ENCODE results near the gene EXO5. TPM values are rescaled to one million over a fixed set of nuclear protein-coding genes. Genes with fewer than 3 reads are reported as not detected.

EXO5 gene
- total and polyA plus RNA-seq, 2 of the 13 experiments (the other 11 are each of a cell fraction or from before 2014, with no cell fraction given), result 9.9 to 20.5 TPM

DNA sequence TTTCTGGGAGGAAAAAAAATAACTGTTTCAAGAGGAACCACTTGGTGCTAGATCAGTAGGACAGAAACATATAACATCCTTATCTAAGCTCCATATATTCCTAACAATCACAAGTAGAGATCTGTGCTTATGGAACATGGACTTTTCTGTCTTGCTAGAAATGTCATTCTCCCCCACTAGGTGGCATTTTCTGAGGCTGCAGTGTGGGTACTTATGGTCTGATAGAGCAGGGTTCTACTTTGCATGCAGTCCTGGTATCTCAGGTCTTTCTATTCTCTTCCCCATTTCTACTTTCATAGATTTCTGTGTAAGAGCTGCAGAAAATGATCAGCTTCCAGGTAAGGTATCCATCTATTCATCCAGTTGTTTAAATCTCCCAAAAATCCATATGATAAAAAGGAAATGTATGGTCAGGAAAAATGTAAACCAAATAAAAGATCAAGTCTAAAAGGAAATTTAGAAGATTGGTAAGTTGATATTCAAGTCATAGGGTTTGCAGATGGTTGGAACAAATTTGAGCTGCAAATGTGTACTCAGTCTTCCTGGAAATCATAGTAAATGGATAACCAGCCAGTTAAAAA lies 24.4 kb downstream of the EXO5 start (continued):
- TF ChIP-seq PLRG1 (conservative IDR thresholded peaks at IDR 0.05) (no peak), ZNF841 (CRISPR knock-in tag; IDR thresholded peaks at IDR 0.05; ENCODE audit: borderline replicate concordance) (no peak), BCL6 (CRISPR knock-in tag; IDR thresholded peaks at IDR 0.05) (0 out of 2 replicates have a peak, but pooled peaks have one; percentile 12), SIN3A (IDR thresholded peaks at IDR 0.05; ENCODE audit: borderline replicate concordance, low read depth, low read length) (0 out of 2 replicates have a peak, but pooled peaks have one; percentile 45), RXRB (CRISPR knock-in tag; IDR thresholded peaks at IDR 0.05; ENCODE audit: borderline replicate concordance) (peak; percentile 57; the same call in 1 of the 2 replicates), GATAD1 (CRISPR knock-in tag; IDR thresholded peaks at IDR 0.05) (0 out of 2 replicates have a peak, but pooled peaks have one; percentile 36), TGIF2 (CRISPR knock-in tag; IDR thresholded peaks at IDR 0.05) (peak; percentile 30; the same call in 1 of the 2 replicates), RCOR2 (CRISPR knock-in tag; IDR thresholded peaks at IDR 0.05) (0 out of 2 replicates have a peak, but pooled peaks have one; percentile 36), ZSCAN31 (CRISPR knock-in tag; IDR thresholded peaks at IDR 0.05; ENCODE audit: low read depth) (no peak), PPARG (CRISPR knock-in tag; conservative IDR thresholded peaks at IDR 0.05) (0 out of 2 replicates have a peak, but pooled peaks have one; percentile 41), ZNF205 (CRISPR knock-in tag; IDR thresholded peaks at IDR 0.05) (0 out of 2 replicates have a peak, but pooled peaks have one; percentile 29), ZNF772 (CRISPR knock-in tag; IDR thresholded peaks at IDR 0.05) (no peak), CBX2 (IDR thresholded peaks at IDR 0.05; ENCODE audit: low read depth, low read length) (no peak), CBX2 (CRISPR knock-in tag; IDR thresholded peaks at IDR 0.05; ENCODE audit: low read depth) (no peak), ONECUT2 (CRISPR knock-in tag; IDR thresholded peaks at IDR 0.05) (no peak), TEAD3 (CRISPR knock-in tag; optimal IDR thresholded peaks at IDR 0.05; ENCODE audit: borderline replicate concordance) (peak; percentile 52), PCBP1 (IDR thresholded peaks at IDR 0.05; ENCODE audit: borderline replicate concordance, low read depth, low read length) (no peak), FOXJ3 (CRISPR knock-in tag; IDR thresholded peaks at IDR 0.05; ENCODE audit: borderline replicate concordance) (no peak), ZFP1 (CRISPR knock-in tag; IDR thresholded peaks at IDR 0.05) (no peak), MTF1 (CRISPR knock-in tag; IDR thresholded peaks at IDR 0.05) (no peak), ZMYM3 (CRISPR knock-in tag; IDR thresholded peaks at IDR 0.05) (peak; percentile 20; the same call in 1 of the 2 replicates), SMYD3 (CRISPR knock-in tag; IDR thresholded peaks at IDR 0.05) (no peak)
- TF ChIP-seq, protein P1, sequence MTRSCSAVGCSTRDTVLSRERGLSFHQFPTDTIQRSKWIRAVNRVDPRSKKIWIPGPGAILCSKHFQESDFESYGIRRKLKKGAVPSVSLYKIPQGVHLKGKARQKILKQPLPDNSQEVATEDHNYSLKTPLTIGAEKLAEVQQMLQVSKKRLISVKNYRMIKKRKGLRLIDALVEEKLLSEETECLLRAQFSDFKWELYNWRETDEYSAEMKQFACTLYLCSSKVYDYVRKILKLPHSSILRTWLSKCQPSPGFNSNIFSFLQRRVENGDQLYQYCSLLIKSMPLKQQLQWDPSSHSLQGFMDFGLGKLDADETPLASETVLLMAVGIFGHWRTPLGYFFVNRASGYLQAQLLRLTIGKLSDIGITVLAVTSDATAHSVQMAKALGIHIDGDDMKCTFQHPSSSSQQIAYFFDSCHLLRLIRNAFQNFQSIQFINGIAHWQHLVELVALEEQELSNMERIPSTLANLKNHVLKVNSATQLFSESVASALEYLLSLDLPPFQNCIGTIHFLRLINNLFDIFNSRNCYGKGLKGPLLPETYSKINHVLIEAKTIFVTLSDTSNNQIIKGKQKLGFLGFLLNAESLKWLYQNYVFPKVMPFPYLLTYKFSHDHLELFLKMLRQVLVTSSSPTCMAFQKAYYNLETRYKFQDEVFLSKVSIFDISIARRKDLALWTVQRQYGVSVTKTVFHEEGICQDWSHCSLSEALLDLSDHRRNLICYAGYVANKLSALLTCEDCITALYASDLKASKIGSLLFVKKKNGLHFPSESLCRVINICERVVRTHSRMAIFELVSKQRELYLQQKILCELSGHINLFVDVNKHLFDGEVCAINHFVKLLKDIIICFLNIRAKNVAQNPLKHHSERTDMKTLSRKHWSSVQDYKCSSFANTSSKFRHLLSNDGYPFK (CRISPR knock-in tag; IDR thresholded peaks at IDR 0.05; ENCODE audit: borderline replicate concordance), result no peak
- TF ChIP-seq, protein P2, sequence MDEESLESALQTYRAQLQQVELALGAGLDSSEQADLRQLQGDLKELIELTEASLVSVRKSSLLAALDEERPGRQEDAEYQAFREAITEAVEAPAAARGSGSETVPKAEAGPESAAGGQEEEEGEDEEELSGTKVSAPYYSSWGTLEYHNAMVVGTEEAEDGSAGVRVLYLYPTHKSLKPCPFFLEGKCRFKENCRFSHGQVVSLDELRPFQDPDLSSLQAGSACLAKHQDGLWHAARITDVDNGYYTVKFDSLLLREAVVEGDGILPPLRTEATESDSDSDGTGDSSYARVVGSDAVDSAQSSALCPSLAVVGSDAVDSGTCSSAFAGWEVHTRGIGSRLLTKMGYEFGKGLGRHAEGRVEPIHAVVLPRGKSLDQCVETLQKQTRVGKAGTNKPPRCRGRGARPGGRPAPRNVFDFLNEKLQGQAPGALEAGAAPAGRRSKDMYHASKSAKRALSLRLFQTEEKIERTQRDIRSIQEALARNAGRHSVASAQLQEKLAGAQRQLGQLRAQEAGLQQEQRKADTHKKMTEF (CRISPR knock-in tag; IDR thresholded peaks at IDR 0.05), result peak; percentile 44; the same call in 1 of the 2 replicates
- TF ChIP-seq, protein P3, sequence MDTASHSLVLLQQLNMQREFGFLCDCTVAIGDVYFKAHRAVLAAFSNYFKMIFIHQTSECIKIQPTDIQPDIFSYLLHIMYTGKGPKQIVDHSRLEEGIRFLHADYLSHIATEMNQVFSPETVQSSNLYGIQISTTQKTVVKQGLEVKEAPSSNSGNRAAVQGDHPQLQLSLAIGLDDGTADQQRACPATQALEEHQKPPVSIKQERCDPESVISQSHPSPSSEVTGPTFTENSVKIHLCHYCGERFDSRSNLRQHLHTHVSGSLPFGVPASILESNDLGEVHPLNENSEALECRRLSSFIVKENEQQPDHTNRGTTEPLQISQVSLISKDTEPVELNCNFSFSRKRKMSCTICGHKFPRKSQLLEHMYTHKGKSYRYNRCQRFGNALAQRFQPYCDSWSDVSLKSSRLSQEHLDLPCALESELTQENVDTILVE (CRISPR knock-in tag; IDR thresholded peaks at IDR 0.05), result 0 out of 2 replicates have a peak, but pooled peaks have one; percentile 21
- TF ChIP-seq, protein P4, sequence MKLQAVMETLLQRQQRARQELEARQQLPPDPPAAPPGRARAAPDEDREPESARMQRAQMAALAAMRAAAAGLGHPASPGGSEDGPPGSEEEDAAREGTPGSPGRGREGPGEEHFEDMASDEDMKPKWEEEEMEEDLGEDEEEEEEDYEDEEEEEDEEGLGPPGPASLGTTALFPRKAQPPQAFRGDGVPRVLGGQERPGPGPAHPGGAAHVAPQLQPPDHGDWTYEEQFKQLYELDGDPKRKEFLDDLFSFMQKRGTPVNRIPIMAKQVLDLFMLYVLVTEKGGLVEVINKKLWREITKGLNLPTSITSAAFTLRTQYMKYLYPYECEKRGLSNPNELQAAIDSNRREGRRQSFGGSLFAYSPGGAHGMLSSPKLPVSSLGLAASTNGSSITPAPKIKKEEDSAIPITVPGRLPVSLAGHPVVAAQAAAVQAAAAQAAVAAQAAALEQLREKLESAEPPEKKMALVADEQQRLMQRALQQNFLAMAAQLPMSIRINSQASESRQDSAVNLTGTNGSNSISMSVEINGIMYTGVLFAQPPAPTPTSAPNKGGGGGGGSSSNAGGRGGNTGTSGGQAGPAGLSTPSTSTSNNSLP (IDR thresholded peaks at IDR 0.05; ENCODE audit: low read depth, low read length), result no peak
